Epidermal melanocyte (primary cell): Measurements from ENCODE around the gene B3GNT2.
"Not testable (repeated sequence)": the region's sequence is repeated elsewhere in the genome, so short reads cannot be mapped to it uniquely, and the experiment has no call there.

Experiments
- DNase-seq: peaks from one replicate; pipeline ENCODE4 v3.0.0; 2011; ENCODE audit warnings: low spot score; ENCODE audit not compliant: insufficient read length

B3GNT2 gene

GRCh38 chr2:62234755-62235655 is 39.1 kb downstream of the B3GNT2 start:
- DNase-seq, result no peak

GRCh38 chr2:62236499-62236898 is 40.6 kb downstream of the B3GNT2 start:
- no peak for DNase-seq

GRCh38 chr2:62238236-62238635 is 42.3 kb downstream of the B3GNT2 start:
- no peak for DNase-seq

- DNase-seq, result no peak
These were observed 44.6 kb downstream of the B3GNT2 start for GRCh38 chr2:62240546-62240945.

GRCh38 chr2:62243983-62244382 is 48.1 kb downstream of the B3GNT2 start:
- DNase-seq, result no peak

GRCh38 chr2:62248226-62248625 is 52.3 kb downstream of the B3GNT2 start:
- DNase-seq, result no peak

GRCh38 chr2:62250239-62250638 is 54.3 kb downstream of the B3GNT2 start:
- no peak for DNase-seq

GRCh38 chr2:62254424-62255266 is 58.7 kb downstream of the B3GNT2 start:
- no peak for DNase-seq

GRCh38 chr2:62257466-62257865 is 61.6 kb downstream of the B3GNT2 start:
- no peak for DNase-seq

- no peak for DNase-seq
These were observed 67.3 kb downstream of the B3GNT2 start for GRCh38 chr2:62263076-62263715.

GRCh38 chr2:62264186-62264585 is 68.3 kb downstream of the B3GNT2 start:
- no peak for DNase-seq

- DNase-seq, result no peak
These were observed 69.2 kb downstream of the B3GNT2 start for GRCh38 chr2:62265106-62265505.

GRCh38 chr2:62266433-62267038 is 70.6 kb downstream of the B3GNT2 start:
- no peak for DNase-seq

- DNase-seq, result no peak
These were observed 71.8 kb downstream of the B3GNT2 start for GRCh38 chr2:62267696-62268095.

- not testable (repeated sequence) for DNase-seq
These were observed 72.8 kb downstream of the B3GNT2 start for GRCh38 chr2:62268681-62269188.

GRCh38 chr2:62270728-62271127 is 74.8 kb downstream of the B3GNT2 start:
- DNase-seq, result no peak
